ENCODE measurements around the gene LIN7C. TPM values are rescaled to one million over a fixed set of nuclear protein-coding genes. Genes with fewer than 3 reads are reported as not detected.

Gene LIN7C
- total and polyA plus RNA-seq, 2 experiments from 2014 or later, result 13.1 to 18.8 TPM

DNA sequence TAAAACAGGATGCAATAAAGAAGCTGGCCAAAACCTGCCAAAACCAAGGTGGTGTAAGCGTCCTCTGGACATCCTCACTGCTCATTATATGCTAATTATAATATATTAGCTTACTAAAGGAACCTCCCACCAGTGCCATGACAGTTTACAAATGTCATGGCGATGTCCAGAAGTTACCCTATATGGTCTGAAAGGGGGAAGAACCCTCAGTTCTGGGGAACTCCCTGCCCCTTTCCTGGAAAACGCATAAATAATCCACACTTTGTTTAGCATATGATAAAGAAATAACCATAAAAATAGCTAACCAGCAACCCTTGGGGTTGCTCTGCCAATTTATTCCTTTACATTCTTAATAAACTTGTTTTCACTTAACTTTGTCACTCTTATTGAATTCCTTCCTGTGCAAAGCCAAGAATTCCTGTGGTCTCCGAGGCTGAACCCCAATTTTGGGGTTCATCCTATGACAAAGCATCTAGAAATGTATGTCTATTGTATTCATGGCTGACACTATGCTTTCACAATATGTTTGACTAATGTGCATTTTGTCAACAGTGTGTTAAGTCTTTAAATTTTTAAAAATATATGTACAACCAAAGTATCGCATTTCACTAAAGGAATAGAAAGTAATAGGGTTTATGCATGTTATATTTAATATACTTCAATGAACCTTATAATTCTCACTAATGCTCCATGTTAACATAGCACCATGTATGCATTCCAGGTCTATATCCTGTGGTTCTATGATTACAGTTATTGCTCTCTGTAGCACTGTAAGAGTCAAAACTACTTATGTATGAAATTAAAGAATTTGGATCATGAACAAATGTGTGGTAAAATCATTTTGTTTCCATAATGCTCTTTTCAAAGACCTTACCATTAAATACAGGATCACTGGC, 59.0 kb downstream of the LIN7C start:
- Histone ChIP-seq H3K27ac (no peak overlapping the region), H3K27me3 (no peaks in the 10 kb centered on the region), H3K36me3 (no peaks in the 10 kb centered on the region), H3K4me1 (ENCODE audit: low read depth) (peaks cover 14% of the 10 kb centered on the region), H3K9me3 (ENCODE audit: low read depth) (no peaks in the 10 kb centered on the region), H3K4me3 (no peak overlapping the region)
- TF ChIP-seq, protein P1, sequence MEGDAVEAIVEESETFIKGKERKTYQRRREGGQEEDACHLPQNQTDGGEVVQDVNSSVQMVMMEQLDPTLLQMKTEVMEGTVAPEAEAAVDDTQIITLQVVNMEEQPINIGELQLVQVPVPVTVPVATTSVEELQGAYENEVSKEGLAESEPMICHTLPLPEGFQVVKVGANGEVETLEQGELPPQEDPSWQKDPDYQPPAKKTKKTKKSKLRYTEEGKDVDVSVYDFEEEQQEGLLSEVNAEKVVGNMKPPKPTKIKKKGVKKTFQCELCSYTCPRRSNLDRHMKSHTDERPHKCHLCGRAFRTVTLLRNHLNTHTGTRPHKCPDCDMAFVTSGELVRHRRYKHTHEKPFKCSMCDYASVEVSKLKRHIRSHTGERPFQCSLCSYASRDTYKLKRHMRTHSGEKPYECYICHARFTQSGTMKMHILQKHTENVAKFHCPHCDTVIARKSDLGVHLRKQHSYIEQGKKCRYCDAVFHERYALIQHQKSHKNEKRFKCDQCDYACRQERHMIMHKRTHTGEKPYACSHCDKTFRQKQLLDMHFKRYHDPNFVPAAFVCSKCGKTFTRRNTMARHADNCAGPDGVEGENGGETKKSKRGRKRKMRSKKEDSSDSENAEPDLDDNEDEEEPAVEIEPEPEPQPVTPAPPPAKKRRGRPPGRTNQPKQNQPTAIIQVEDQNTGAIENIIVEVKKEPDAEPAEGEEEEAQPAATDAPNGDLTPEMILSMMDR (IDR thresholded peaks at IDR 0.05; ENCODE audit: low read depth, low read length), result no peak
- peak in 1 of 2 donors; percentile 59 for DNase-seq (ENCODE audit: low read depth in 1 of 2, low spot score in 1 of 2)

- no peaks in the 10 kb centered on the region for H3K36me3 ChIP-seq
- no peak overlapping the region for H3K27ac ChIP-seq
- TF ChIP-seq, protein P1 (IDR thresholded peaks at IDR 0.05; ENCODE audit: low read depth, low read length), result no peak
- H3K4me1 ChIP-seq (ENCODE audit: low read depth), result peaks cover 14% of the 10 kb centered on the region
- H3K4me3 ChIP-seq, result no peak overlapping the region
- no peaks in the 10 kb centered on the region for H3K9me3 ChIP-seq (ENCODE audit: low read depth)
- no peaks in the 10 kb centered on the region for H3K27me3 ChIP-seq
- DNase-seq (ENCODE audit: low read depth in 1 of 2, low spot score in 1 of 2), result no peak
Measured at GRCh38 chr11:27445625-27446024, 60.9 kb downstream of the LIN7C start.

DNA sequence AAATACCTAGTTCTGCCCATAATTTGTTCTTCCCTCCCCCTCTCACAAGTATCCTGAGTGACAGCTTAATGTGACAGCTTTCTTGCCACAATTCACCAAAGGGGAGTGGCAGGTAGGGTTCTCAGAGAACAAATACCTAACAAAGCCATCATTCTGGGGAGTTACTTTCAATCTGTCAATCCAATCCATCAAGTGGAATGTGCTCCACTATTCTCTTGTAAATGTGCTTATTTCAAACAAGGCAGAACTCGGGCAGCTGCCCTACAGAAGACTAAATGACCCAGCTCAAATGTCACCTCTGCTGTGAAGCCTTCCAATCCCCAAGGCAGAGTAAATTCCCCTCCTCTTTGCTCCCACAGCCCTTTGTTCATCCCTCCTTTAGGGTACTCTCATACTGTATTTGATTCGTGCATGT, 61.8 kb downstream of the LIN7C start:
- Histone ChIP-seq H3K27ac (no peak overlapping the region), H3K4me1 (ENCODE audit: low read depth) (peaks cover 14% of the 10 kb centered on the region), H3K9me3 (ENCODE audit: low read depth) (no peaks in the 10 kb centered on the region), H3K4me3 (no peak overlapping the region), H3K36me3 (no peaks in the 10 kb centered on the region), H3K27me3 (no peaks in the 10 kb centered on the region)
- TF ChIP-seq, protein P1 (IDR thresholded peaks at IDR 0.05; ENCODE audit: low read depth, low read length), result no peak
- DNase-seq (ENCODE audit: low read depth in 1 of 2, low spot score in 1 of 2), result no peak

Other genes starting within 250 kb of the LIN7C start
- gene CCDC34, start 143.6 kb downstream of the LIN7C start, total RNA-seq, result 9.1 and 21.1 TPM in 2 replicates
- gene CCDC34, start 143.6 kb downstream of the LIN7C start, polyA plus RNA-seq, result 12.8 and 19.0 TPM in 2 replicates
- gene LGR4, start 34.0 kb downstream of the LIN7C start, total RNA-seq, result 84.2 and 89.3 TPM in 2 replicates
- gene LGR4, start 34.0 kb downstream of the LIN7C start, polyA plus RNA-seq, result 52.4 and 66.1 TPM in 2 replicates
- gene BDNF, start 193.7 kb upstream of the LIN7C start, total RNA-seq, result 0.36 and 0.70 TPM in 2 replicates
- gene BDNF, start 193.7 kb upstream of the LIN7C start, polyA plus RNA-seq, result 0.37 and 0.44 TPM in 2 replicates

All from cardiac muscle cell (in vitro differentiated cells and primary cell).